ENCODE data around the gene C17orf100. TPM values are rescaled to one million over a fixed set of nuclear protein-coding genes. Genes with fewer than 3 reads are reported as not detected.

The C17orf100 gene
- polyA plus RNA-seq, 1 experiment: 2.4 TPM

DNA sequence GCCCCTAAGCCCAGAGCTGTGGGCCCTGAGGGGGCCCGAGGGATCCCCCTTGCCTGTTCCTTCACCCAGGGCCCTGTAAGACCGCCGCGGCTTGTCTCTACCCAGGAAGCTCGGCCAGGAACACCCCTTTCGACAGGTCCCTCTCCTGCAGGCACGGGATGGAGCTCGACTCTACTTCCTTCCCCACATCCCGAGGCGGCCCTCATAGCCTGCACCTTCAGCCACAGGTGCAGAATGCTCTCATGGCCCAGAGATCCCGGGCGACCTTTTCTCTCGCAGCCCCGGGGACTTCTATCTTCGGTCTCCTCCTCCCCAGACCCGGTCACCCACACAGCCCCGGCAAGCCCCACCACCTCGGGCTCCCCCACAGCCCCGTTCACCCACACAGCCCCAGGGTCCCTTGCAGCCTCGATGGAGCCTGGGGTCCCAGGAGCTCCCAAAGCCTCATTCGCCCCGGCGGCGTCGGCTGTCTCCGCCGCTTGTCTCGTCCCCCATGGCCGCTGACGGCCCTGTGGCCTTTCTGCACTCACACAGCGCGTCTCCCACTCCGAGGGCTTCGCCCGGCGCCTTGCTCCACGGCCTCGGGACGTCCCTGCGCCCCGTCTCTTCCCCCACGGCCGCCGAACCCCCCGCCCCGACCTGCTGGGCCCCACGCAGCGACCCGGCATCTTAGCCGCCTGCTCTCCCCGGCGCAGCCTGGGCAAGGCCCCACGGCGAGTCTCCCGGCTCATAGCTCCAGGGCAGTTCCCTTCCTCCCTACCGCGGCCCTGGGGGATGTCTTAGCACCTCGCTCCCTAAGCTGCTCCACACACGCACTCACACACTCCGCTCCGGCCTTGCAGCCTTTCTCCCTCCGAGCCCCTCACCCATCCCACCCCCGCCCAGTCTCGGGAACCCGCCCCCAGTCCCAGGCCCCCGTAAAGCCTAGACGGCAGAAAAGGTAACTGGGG lies 11.7 kb upstream of the C17orf100 start:
- Histone ChIP-seq H3K4me3 (ENCODE audit: low read depth, low read length) (peak overlapping the region; percentile 84), H3K36me3 (ENCODE audit: control insufficient read depth, insufficient read depth, low read length) (peaks cover 2% of the 10 kb centered on the region), H3K27me3 (ENCODE audit: control insufficient read depth, insufficient read depth, low read length) (no peaks in the 10 kb centered on the region)
- ChIA-PET CTCF (interaction anchor here (1.2 to 2.7 kb wide), 3 partner anchors 12 to 167 kb away, joined by 3 to 17 read pairs (median 4); no protein-coding TSS in a partner anchor), POLR2A (interaction anchor here (0.6 kb wide), 1 partner anchor 1909 kb away, joined by 4 read pairs; no protein-coding TSS in a partner anchor)
- DNase-seq (ENCODE audit: low read depth): no peak
- TF ChIP-seq, protein P1, sequence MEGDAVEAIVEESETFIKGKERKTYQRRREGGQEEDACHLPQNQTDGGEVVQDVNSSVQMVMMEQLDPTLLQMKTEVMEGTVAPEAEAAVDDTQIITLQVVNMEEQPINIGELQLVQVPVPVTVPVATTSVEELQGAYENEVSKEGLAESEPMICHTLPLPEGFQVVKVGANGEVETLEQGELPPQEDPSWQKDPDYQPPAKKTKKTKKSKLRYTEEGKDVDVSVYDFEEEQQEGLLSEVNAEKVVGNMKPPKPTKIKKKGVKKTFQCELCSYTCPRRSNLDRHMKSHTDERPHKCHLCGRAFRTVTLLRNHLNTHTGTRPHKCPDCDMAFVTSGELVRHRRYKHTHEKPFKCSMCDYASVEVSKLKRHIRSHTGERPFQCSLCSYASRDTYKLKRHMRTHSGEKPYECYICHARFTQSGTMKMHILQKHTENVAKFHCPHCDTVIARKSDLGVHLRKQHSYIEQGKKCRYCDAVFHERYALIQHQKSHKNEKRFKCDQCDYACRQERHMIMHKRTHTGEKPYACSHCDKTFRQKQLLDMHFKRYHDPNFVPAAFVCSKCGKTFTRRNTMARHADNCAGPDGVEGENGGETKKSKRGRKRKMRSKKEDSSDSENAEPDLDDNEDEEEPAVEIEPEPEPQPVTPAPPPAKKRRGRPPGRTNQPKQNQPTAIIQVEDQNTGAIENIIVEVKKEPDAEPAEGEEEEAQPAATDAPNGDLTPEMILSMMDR (IDR thresholded peaks at IDR 0.05; ENCODE audit: insufficient read depth, low read depth, low read length): no peak

DNA sequence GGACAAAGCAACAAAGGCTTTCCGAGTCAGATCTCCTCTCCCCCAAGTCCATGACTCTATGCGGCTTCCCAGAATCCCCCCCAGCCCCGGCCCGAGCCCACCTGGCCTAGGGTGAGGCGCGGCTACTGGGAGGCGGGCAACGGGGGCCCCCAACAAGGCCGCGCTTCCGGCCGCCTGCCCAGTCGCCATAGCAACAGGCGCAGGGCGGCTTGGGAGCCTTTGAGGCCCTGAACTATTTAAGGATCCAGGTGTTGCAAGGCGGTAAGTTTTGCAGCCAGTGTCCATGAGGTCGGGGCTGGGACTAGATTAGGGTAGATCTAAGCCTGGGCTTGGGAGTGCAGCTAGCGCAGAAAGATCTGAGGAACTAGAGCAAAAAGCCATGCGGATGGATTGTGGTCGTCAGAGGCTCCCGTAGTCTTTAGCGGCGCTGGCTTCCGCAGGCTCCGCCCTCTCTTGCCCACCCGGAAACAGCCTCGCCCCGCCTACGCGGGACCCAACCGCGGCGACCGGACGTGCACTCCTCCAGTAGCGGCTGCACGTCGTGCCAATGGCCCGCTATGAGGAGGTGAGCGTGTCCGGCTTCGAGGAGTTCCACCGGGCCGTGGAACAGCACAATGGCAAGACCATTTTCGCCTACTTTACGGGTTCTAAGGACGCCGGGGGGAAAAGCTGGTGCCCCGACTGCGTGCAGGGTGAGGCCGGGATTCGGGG lies 10.9 kb upstream of the C17orf100 start, which contains the start of the genes KIAA0753 and TXNDC17:
TSS of gene KIAA0753 (minus strand) at position 176 of the 711 bp plus-strand sequence. CDS start 5,608 bp downstream, outside the sequence.
TSS of gene TXNDC17 (plus strand) at position 525 of the 711 bp plus-strand sequence. CDS start at position 548, 23 bp downstream.
- peak; percentile 63 for DNase-seq (ENCODE audit: low read depth)
- Histone ChIP-seq H3K36me3 (ENCODE audit: control insufficient read depth, insufficient read depth, low read length) (peaks cover 2% of the 10 kb centered on the region), H3K4me3 (ENCODE audit: low read depth, low read length) (peak within 1 kb of the TSS; percentile 84), H3K27me3 (ENCODE audit: control insufficient read depth, insufficient read depth, low read length) (no peaks in the 10 kb centered on the region)
- TF ChIP-seq, protein P1 (IDR thresholded peaks at IDR 0.05; ENCODE audit: insufficient read depth, low read depth, low read length): no peak
- POLR2A ChIA-PET: interaction anchor here (0.6 kb wide), 1 partner anchor 1909 kb away, joined by 4 read pairs; no protein-coding TSS in a partner anchor
- CTCF ChIA-PET: interaction anchor here (1.0 to 2.7 kb wide), 3 partner anchors 13 to 168 kb away, joined by 4 to 17 read pairs (median 4); no protein-coding TSS in a partner anchor

DNA sequence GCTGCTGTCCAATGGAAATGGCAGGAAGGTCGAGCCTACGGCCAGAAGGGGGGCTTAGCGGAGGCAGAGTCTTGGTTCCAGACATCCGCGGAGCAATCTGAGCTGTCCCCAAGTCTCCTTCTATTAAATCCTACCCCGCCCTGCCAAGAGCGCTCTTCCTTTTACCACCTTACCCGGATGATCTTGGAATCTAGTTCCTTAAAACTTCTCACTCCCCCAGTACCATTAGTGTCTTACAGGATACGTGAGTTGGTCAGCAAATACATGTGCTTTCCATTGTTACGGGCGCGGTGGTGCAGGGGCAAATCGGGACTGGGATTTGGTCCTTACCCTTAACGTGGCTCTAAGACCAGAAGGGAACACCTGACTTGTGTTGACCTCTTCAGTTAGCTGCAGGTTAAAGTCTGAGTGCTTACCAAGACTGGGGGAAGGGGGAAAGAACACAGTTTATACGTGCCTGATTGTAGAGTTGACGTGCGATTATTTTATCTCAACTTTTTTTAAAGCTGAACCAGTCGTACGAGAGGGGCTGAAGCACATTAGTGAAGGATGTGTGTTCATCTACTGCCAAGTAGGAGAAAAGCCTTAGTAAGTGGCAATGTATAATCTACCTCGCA lies 10.2 kb upstream of the C17orf100 start:
- no peaks in the 10 kb centered on the region for H3K27me3 ChIP-seq (ENCODE audit: control insufficient read depth, insufficient read depth, low read length)
- POLR2A ChIA-PET: no interaction called here
- DNase-seq (ENCODE audit: low read depth): no peak
- CTCF ChIA-PET: interaction anchor here (1.0 to 1.1 kb wide), 3 partner anchors 9 to 278 kb away, joined by 3 to 4 read pairs (median 3); no protein-coding TSS in a partner anchor
- H3K36me3 ChIP-seq (ENCODE audit: control insufficient read depth, insufficient read depth, low read length): peaks cover 2% of the 10 kb centered on the region
- TF ChIP-seq, protein P1 (IDR thresholded peaks at IDR 0.05; ENCODE audit: insufficient read depth, low read depth, low read length): no peak
- peak overlapping the region; percentile 84 for H3K4me3 ChIP-seq (ENCODE audit: low read depth, low read length)

DNA sequence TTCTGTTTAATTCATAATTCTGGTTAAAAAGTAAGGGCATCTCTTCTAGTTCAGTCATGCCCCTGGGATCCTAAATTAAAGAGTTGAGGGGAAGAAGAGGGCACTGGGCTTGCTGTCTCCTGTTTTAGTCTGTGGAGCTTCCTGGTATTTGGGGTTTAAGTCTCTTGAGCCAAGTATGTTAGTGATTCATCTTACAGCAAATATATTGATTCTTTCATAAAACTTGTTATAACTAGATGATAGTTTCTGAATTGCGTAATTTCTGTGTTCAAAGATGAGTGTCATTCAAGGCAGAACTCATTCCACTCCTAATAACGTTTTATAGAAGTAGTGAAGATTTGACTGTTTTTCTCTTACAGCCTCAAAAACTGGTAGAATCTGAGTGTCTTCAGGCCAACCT lies 9.0 kb upstream of the C17orf100 start:
- H3K4me3 ChIP-seq (ENCODE audit: low read depth, low read length): no peak overlapping the region
- no peak for DNase-seq (ENCODE audit: low read depth)
- TF ChIP-seq, protein P1 (IDR thresholded peaks at IDR 0.05; ENCODE audit: insufficient read depth, low read depth, low read length): no peak
- peaks cover 5% of the 10 kb centered on the region for H3K36me3 ChIP-seq (ENCODE audit: control insufficient read depth, insufficient read depth, low read length)
- POLR2A ChIA-PET: interaction anchor here (0.5 kb wide), 1 partner anchor 195 kb away, joined by 5 read pairs; no protein-coding TSS in a partner anchor
- H3K27me3 ChIP-seq (ENCODE audit: control insufficient read depth, insufficient read depth, low read length): no peaks in the 10 kb centered on the region
- CTCF ChIA-PET: interaction anchor here (1.1 to 1.7 kb wide), 3 partner anchors 8 to 170 kb away, joined by 3 read pairs; no protein-coding TSS in a partner anchor
